Panc1 (cell line): ENCODE measurements around the gene ITGA3. TPM values are rescaled to one million over a fixed set of nuclear protein-coding genes. Genes with fewer than 3 reads are reported as not detected.

ENCODE experiments used
- ATAC-seq: fragments of 200-7000 bp; cut with Tn5 transposase; 2 replicates; pipeline ENCODE4 v1.9.1; 2020; ENCODE audit warnings: mild to moderate bottlenecking, moderate library complexity
- BruUV-seq: library from RNA; stranded (reverse); fragments of 400-500 nt; replicated peaks from 2 replicates; lab custom pipeline; 2021; lab: Mats Ljungman, UMichigan
- CTCF ChIA-PET: fragments of 300-600 bp; sonication (Branson Sonifier 250); formaldehyde crosslinking; loops from one replicate; lab custom pipeline; 2022; ENCODE audit warnings: antibody characterized with exemption; lab: Charles Lee
- POLR2A ChIA-PET: fragments of 300-600 bp; sonication (Branson Sonifier 250); formaldehyde crosslinking; loops from one replicate; lab custom pipeline; 2022; ENCODE audit warnings: antibody characterized with exemption; lab: Charles Lee
- DNase-seq: peaks from one replicate; pipeline ENCODE4 v3.0.0-alpha.2; 2010; ENCODE audit warnings: low read depth, low spot score
- H3K27ac ChIP-seq: 2 replicates; pipeline ENCODE4 v1.5.1; 2011; ENCODE audit warnings: mild to moderate bottlenecking, low read length, inconsistent platforms
- H3K27me3 ChIP-seq: fragments of 200-500 bp; sonication (Bioruptor generic); 2 replicates; pipeline ENCODE4 v1.6.0; 2014; ENCODE audit warnings: low read length, inconsistent platforms; ENCODE audit not compliant: control insufficient read depth, insufficient read depth
- H3K36me3 ChIP-seq: fragments of 200-500 bp; sonication (Bioruptor generic); 2 replicates; pipeline ENCODE4 v1.5.1; 2014; ENCODE audit warnings: inconsistent platforms, mild to moderate bottlenecking, low read length, moderate library complexity; ENCODE audit not compliant: control insufficient read depth, insufficient read depth
- H3K4me1 ChIP-seq: 2 replicates; pipeline ENCODE4 v1.5.1; 2011; ENCODE audit warnings: inconsistent platforms, mild to moderate bottlenecking, low read length, moderate library complexity; ENCODE audit not compliant: control insufficient read depth, insufficient read depth
- H3K4me3 ChIP-seq, 2 experiments: 2 replicates each; pipeline ENCODE4 v1.5.1; 2011 to 2012; ENCODE audit warnings: low read depth in 2 of 2, low read length in 2 of 2, mild to moderate bottlenecking in 2 of 2, inconsistent platforms in 1 of 2, moderate library complexity in 1 of 2
- H3K9me3 ChIP-seq: fragments of 200-500 bp; sonication (Bioruptor generic); 2 replicates; pipeline ENCODE4 v1.5.1; 2014; ENCODE audit warnings: low read depth, mild to moderate bottlenecking, inconsistent platforms, low read length, moderate library complexity; ENCODE audit not compliant: control insufficient read depth, insufficient read depth
- POLR2AphosphoS5 ChIP-seq: IDR thresholded peaks from 2 replicates; pipeline ENCODE4 v1.6.1; 2012; ENCODE audit warnings: mild to moderate bottlenecking, low read depth, low read length, moderate library complexity
- SIN3A ChIP-seq: IDR thresholded peaks from 2 replicates; pipeline ENCODE4 v1.6.1; 2012; ENCODE audit warnings: low read depth, mild to moderate bottlenecking, low read length, moderate library complexity, borderline replicate concordance; ENCODE audit not compliant: insufficient read depth
- TCF7L2 ChIP-seq: IDR thresholded peaks from 2 replicates; pipeline ENCODE4 v1.6.1; 2011; ENCODE audit warnings: mild to moderate bottlenecking, low read depth, low read length, inconsistent platforms
- in situ Hi-C: cut with HindIII; loops from 2 replicates; pipeline ENCODE4 v1.10.0; 2016; ENCODE audit warnings: low sequenced_read_pairs, low pct_unique_long_range_greater_than_20kb
- intact Hi-C: fragments of 100-400 bp; cut with micrococcal nuclease; formaldehyde crosslinking; loops from one replicate; pipeline ENCODE4 v1.10.0; 2022; ENCODE audit not compliant: unreplicated experiment
- total RNA-seq: library from RNA; stranded (reverse); gene quantifications from one replicate; pipeline ENCODE4 v1.2.1, GENCODE V29; 2021; ENCODE audit not compliant: unreplicated experiment
- TF ChIP-seq, protein P1 (sequence below): fragments of 450-650 bp; IDR thresholded peaks from 2 replicates; pipeline ENCODE4 v1.5.1; 2017; ENCODE audit warnings: mild to moderate bottlenecking
- TF ChIP-seq, protein P2 (sequence below), 2 experiments: IDR thresholded peaks; 2 replicates each; pipeline ENCODE4 v1.6.1; 2011 to 2012; ENCODE audit warnings: low read depth in 2 of 2, control low read depth in 1 of 2, low read length in 1 of 2, mild to moderate bottlenecking in 1 of 2, moderate library complexity in 1 of 2; ENCODE audit not compliant: insufficient read depth in 1 of 2

Gene ITGA3
- total RNA-seq, 1 experiment from 2014 or later: 439 TPM

DNA sequence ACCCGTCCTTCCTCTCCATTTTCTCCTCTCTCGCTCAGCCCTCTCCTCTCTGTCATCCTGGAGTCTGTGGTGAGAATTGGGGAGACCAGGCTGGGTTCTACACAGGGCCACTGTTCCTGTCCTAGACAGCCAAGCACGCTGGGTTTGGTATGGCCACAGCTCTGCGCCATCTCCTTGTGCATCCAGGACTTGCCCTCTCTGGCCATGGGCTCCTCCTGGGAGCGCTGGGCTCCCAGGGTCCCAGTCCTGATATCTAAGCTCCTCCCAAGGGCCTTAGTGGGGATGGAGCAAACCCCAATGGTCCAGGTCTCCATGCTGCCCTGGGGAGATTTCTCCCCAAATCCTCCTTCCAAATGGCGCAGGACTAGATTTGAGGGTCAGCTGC, 27.2 kb upstream of the ITGA3 start:
- BruUV-seq: no TSS peak
- in situ Hi-C loops: no loop called here
- no peak for DNase-seq
- H3K27me3 ChIP-seq: no peaks in the 10 kb centered on the region
- TF ChIP-seq, protein P1, sequence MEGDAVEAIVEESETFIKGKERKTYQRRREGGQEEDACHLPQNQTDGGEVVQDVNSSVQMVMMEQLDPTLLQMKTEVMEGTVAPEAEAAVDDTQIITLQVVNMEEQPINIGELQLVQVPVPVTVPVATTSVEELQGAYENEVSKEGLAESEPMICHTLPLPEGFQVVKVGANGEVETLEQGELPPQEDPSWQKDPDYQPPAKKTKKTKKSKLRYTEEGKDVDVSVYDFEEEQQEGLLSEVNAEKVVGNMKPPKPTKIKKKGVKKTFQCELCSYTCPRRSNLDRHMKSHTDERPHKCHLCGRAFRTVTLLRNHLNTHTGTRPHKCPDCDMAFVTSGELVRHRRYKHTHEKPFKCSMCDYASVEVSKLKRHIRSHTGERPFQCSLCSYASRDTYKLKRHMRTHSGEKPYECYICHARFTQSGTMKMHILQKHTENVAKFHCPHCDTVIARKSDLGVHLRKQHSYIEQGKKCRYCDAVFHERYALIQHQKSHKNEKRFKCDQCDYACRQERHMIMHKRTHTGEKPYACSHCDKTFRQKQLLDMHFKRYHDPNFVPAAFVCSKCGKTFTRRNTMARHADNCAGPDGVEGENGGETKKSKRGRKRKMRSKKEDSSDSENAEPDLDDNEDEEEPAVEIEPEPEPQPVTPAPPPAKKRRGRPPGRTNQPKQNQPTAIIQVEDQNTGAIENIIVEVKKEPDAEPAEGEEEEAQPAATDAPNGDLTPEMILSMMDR: no peak
- TF ChIP-seq POLR2AphosphoS5 (no peak), SIN3A (no peak), TCF7L2 (no peak)
- TF ChIP-seq, protein P2, sequence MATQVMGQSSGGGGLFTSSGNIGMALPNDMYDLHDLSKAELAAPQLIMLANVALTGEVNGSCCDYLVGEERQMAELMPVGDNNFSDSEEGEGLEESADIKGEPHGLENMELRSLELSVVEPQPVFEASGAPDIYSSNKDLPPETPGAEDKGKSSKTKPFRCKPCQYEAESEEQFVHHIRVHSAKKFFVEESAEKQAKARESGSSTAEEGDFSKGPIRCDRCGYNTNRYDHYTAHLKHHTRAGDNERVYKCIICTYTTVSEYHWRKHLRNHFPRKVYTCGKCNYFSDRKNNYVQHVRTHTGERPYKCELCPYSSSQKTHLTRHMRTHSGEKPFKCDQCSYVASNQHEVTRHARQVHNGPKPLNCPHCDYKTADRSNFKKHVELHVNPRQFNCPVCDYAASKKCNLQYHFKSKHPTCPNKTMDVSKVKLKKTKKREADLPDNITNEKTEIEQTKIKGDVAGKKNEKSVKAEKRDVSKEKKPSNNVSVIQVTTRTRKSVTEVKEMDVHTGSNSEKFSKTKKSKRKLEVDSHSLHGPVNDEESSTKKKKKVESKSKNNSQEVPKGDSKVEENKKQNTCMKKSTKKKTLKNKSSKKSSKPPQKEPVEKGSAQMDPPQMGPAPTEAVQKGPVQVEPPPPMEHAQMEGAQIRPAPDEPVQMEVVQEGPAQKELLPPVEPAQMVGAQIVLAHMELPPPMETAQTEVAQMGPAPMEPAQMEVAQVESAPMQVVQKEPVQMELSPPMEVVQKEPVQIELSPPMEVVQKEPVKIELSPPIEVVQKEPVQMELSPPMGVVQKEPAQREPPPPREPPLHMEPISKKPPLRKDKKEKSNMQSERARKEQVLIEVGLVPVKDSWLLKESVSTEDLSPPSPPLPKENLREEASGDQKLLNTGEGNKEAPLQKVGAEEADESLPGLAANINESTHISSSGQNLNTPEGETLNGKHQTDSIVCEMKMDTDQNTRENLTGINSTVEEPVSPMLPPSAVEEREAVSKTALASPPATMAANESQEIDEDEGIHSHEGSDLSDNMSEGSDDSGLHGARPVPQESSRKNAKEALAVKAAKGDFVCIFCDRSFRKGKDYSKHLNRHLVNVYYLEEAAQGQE (IDR thresholded peaks at IDR 0.05; ENCODE audit: insufficient read depth in 1 of 2, low read depth in 2 of 2, low read length in 1 of 2): no peak
- no peaks in the 10 kb centered on the region for H3K36me3 ChIP-seq
- ChIA-PET POLR2A (interaction anchor here (0.6 to 1.4 kb wide), 2 partner anchors 27 to 32 kb away, joined by 3 to 4 read pairs; partner anchors contain the start of gene ITGA3), CTCF (interaction anchor here (0.7 to 3.6 kb wide), 2 partner anchors 9 to 28 kb away, joined by 5 to 15 read pairs; partner anchors contain the start of gene ITGA3)
- H3K4me3 ChIP-seq: no peak overlapping the region
- intact Hi-C loops: loop anchor here (1.0 kb wide), 1 partner anchor 27 kb away; no protein-coding TSS in a partner anchor
- peak overlapping the region; percentile 91 for H3K27ac ChIP-seq
- peak; percentile 4 for ATAC-seq
- H3K4me1 ChIP-seq: peaks cover 37% of the 10 kb centered on the region
- H3K9me3 ChIP-seq: no peaks in the 10 kb centered on the region; the same call in 1 of the 2 replicates

DNA sequence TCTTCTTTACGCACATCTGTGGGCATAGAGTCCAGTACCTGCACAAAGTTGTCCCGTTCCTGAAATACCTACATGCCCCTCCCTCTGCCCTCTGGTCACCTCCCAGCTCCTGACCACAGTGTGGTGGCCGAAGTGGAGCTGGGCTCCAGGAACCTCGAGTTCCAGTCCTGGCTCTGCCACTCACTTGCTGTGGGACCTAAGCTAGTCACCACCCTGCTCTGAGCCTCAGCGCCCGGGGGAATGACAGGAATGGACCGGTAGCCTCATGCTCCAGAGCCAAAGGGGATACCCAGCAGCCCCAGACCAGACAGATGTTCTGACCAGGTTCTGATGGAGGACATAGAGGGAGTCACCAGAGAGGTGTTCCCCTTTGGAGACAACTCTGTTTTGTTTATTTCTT, 26.7 kb upstream of the ITGA3 start:
- peaks cover 37% of the 10 kb centered on the region for H3K4me1 ChIP-seq
- in situ Hi-C loops (no loop called here), intact Hi-C loops (no loop called here)
- ATAC-seq (no peak), DNase-seq (no peak)
- TF ChIP-seq, protein P2 (IDR thresholded peaks at IDR 0.05; ENCODE audit: insufficient read depth in 1 of 2, low read depth in 2 of 2, low read length in 1 of 2): no peak
- TF ChIP-seq TCF7L2 (no peak), SIN3A (no peak), POLR2AphosphoS5 (no peak)
- TF ChIP-seq, protein P1: no peak
- no TSS peak for BruUV-seq
- ChIA-PET CTCF (no interaction called here), POLR2A (interaction anchor here (0.6 to 1.4 kb wide), 2 partner anchors 26 to 30 kb away, joined by 3 to 4 read pairs; partner anchors contain the start of gene ITGA3)
- H3K4me3 ChIP-seq: no peak overlapping the region
- peak overlapping the region; percentile 91 for H3K27ac ChIP-seq
- H3K9me3 ChIP-seq: no peaks in the 10 kb centered on the region; the same call in 1 of the 2 replicates
- no peaks in the 10 kb centered on the region for H3K27me3 ChIP-seq
- H3K36me3 ChIP-seq: no peaks in the 10 kb centered on the region
